HFFc6 (cell line): ENCODE results near the gene SOCS3. TPM values are rescaled to one million over a fixed set of nuclear protein-coding genes. Genes with fewer than 3 reads are reported as not detected.

Source experiments
- DNase-seq: peaks from one replicate; pipeline ENCODE4 v3.0.0-alpha.2; 2018
- H3K27ac Mint-ChIP-seq: 2 replicates; pipeline ENCODE4 v1.8.0; 2020; ENCODE audit warnings: mild to moderate bottlenecking, mixed read lengths
- H3K27me3 Mint-ChIP-seq: 2 replicates; pipeline ENCODE4 v1.8.0; 2021; ENCODE audit warnings: mild to moderate bottlenecking, moderate library complexity, mixed read lengths; ENCODE audit not compliant: insufficient read depth
- H3K36me3 Mint-ChIP-seq: 2 replicates; pipeline ENCODE4 v1.8.0; 2021; ENCODE audit warnings: low read depth, mixed read lengths
- H3K4me1 Mint-ChIP-seq: 2 replicates; pipeline ENCODE4 v1.8.0; 2020; ENCODE audit warnings: low read depth, mixed read lengths
- H3K4me3 Mint-ChIP-seq: 2 replicates; pipeline ENCODE4 v1.8.0; 2020; ENCODE audit warnings: mild to moderate bottlenecking, moderate library complexity, mixed read lengths
- H3K9me3 Mint-ChIP-seq: 2 replicates; pipeline ENCODE4 v1.8.0; 2020; ENCODE audit warnings: mild to moderate bottlenecking, mixed read lengths
- CTCF ChIP-seq: fragments of 200-600 bp; sonication (generic); IDR thresholded peaks from 2 replicates; pipeline ENCODE4 v1.5.0; 2021; ENCODE audit warnings: antibody characterized with exemption, mild to moderate bottlenecking
- total RNA-seq, 6 experiments: library from RNA; stranded (reverse); fragmentation: NEBNext Ultra II Directional; extraction: Animal tissue kit (Norgen Biotek cat#: 25700); gene quantifications; 2 replicates in 1 of 6; 3 replicates in 5 of 6; pipeline ENCODE4 v1.2.3, GENCODE V29; 2021

Gene SOCS3
- total RNA-seq, 6 experiments from 2014 or later: 27.4 to 37.2 (median 33.2) TPM

- Mint-ChIP-seq H3K4me3 (no peak overlapping the region), H3K27ac (no peak overlapping the region), H3K9me3 (no peaks in the 10 kb centered on the region), H3K4me1 (peaks cover 53% of the 10 kb centered on the region), H3K27me3 (peaks cover 2% of the 10 kb centered on the region), H3K36me3 (no peaks in the 10 kb centered on the region)
- no peak for DNase-seq
- TF ChIP-seq CTCF: no peak
Observed at GRCh38 chr17:78318843-78319242, 41.0 kb downstream of the SOCS3 start.

- H3K9me3 Mint-ChIP-seq: no peaks in the 10 kb centered on the region
- no peak for TF ChIP-seq CTCF
- no peak overlapping the region for H3K27ac Mint-ChIP-seq
- H3K36me3 Mint-ChIP-seq: no peaks in the 10 kb centered on the region
- H3K4me3 Mint-ChIP-seq: no peak overlapping the region
- H3K4me1 Mint-ChIP-seq: peaks cover 48% of the 10 kb centered on the region
- H3K27me3 Mint-ChIP-seq: peaks cover 2% of the 10 kb centered on the region
- DNase-seq: no peak
Observed at GRCh38 chr17:78318407-78318806, 41.5 kb downstream of the SOCS3 start.

- Mint-ChIP-seq H3K27me3 (peaks cover 2% of the 10 kb centered on the region), H3K9me3 (no peaks in the 10 kb centered on the region), H3K4me1 (peaks cover 43% of the 10 kb centered on the region), H3K4me3 (no peak overlapping the region), H3K27ac (no peak overlapping the region), H3K36me3 (no peaks in the 10 kb centered on the region)
- no peak for TF ChIP-seq CTCF
- DNase-seq: no peak
Observed at GRCh38 chr17:78317794-78318400, 42.0 kb downstream of the SOCS3 start.

- DNase-seq: no peak
- peaks cover 2% of the 10 kb centered on the region for H3K27me3 Mint-ChIP-seq
- peak overlapping the region; percentile 49 for H3K4me3 Mint-ChIP-seq
- no peaks in the 10 kb centered on the region for H3K9me3 Mint-ChIP-seq
- no peak for TF ChIP-seq CTCF
- H3K27ac Mint-ChIP-seq: peak overlapping the region; percentile 99
- H3K36me3 Mint-ChIP-seq: no peaks in the 10 kb centered on the region
- H3K4me1 Mint-ChIP-seq: peaks cover 36% of the 10 kb centered on the region
Observed at GRCh38 chr17:78316867-78317789, 42.7 kb downstream of the SOCS3 start.

GRCh38 chr17:78316115-78316866 lies 43.6 kb downstream of the SOCS3 start:
- no peak for TF ChIP-seq CTCF
- no peak for DNase-seq
- H3K27ac Mint-ChIP-seq: peak overlapping the region; percentile 99
- no peaks in the 10 kb centered on the region for H3K9me3 Mint-ChIP-seq
- H3K27me3 Mint-ChIP-seq: peaks cover 2% of the 10 kb centered on the region
- H3K36me3 Mint-ChIP-seq: no peaks in the 10 kb centered on the region
- peaks cover 36% of the 10 kb centered on the region for H3K4me1 Mint-ChIP-seq
- peak overlapping the region; percentile 80 for H3K4me3 Mint-ChIP-seq
